Activated naive CD8-positive, alpha-beta T cell (primary cell): ENCODE data around the gene GATB.

Experiments used
- H3K27ac Mint-ChIP-seq: one replicate; pipeline ENCODE4 v1.8.0; 2021; ENCODE audit warnings: mixed read lengths
- H3K27me3 Mint-ChIP-seq: one replicate; pipeline ENCODE4 v1.8.0; 2021; ENCODE audit warnings: mixed read lengths
- H3K36me3 Mint-ChIP-seq: one replicate; pipeline ENCODE4 v1.8.0; 2021; ENCODE audit warnings: mixed read lengths
- H3K4me1 Mint-ChIP-seq: one replicate; pipeline ENCODE4 v1.8.0; 2021; ENCODE audit warnings: low read depth, mixed read lengths
- H3K4me3 Mint-ChIP-seq: one replicate; pipeline ENCODE4 v1.8.0; 2021; ENCODE audit warnings: mild to moderate bottlenecking, mixed read lengths
- H3K9me3 Mint-ChIP-seq: one replicate; pipeline ENCODE4 v1.8.0; 2021; ENCODE audit warnings: low read depth, mixed read lengths

GATB gene

GRCh38 chr4:151626751-151627150, 134.1 kb downstream of the GATB start:
- Mint-ChIP-seq H3K4me3 (no peak overlapping the region), H3K9me3 (no peaks in the 10 kb centered on the region), H3K36me3 (no peaks in the 10 kb centered on the region), H3K27ac (no peak overlapping the region), H3K27me3 (peaks cover 10% of the 10 kb centered on the region), H3K4me1 (no peaks in the 10 kb centered on the region)

GRCh38 chr4:151626228-151626627, 134.6 kb downstream of the GATB start:
- Mint-ChIP-seq H3K4me1 (no peaks in the 10 kb centered on the region), H3K9me3 (no peaks in the 10 kb centered on the region), H3K4me3 (no peak overlapping the region), H3K36me3 (no peaks in the 10 kb centered on the region), H3K27me3 (peaks cover 10% of the 10 kb centered on the region), H3K27ac (no peak overlapping the region)

- peaks cover 10% of the 10 kb centered on the region for H3K27me3 Mint-ChIP-seq
- no peak overlapping the region for H3K4me3 Mint-ChIP-seq
- H3K9me3 Mint-ChIP-seq = no peaks in the 10 kb centered on the region
- H3K36me3 Mint-ChIP-seq = no peaks in the 10 kb centered on the region
- H3K4me1 Mint-ChIP-seq = no peaks in the 10 kb centered on the region
- H3K27ac Mint-ChIP-seq = no peak overlapping the region
Measured at GRCh38 chr4:151624626-151625565, 135.9 kb downstream of the GATB start.
